Femur (tissue), 1 donor: Measurements from ENCODE around the gene MOK.
A peak's percentile ranks its signal among the peaks of the same experiment; 100 is the strongest.
"Not testable (repeated sequence)": the region's sequence is repeated elsewhere in the genome, so short reads cannot be mapped to it uniquely, and the experiment has no call there.

Experiments
- DNase-seq: peaks from one replicate; pipeline ENCODE4 v3.0.0-alpha.2; 2017

MOK gene

DNA sequence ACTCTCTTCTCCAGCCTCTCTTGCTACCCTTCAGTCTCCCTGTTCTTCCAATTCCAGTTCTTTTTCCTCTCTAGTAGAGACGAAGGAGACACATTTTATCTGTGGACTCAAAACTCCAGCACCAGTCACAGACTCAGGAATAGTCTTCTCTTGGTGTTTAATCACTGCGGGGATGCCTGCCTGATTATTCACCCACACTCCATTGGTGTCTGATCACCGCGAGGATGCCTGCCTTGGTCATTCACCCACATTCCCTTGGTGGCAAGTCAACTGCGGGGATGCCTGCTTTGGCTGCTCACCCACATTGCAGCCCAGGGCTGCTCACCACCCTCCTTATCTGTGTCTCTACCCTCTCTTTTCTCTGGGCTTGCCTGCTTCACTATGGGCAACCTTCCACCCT, 64.5 kb downstream of the MOK start:
- DNase-seq, result not testable (repeated sequence)

GRCh38 chr14:102239231-102239630, 65.7 kb downstream of the MOK start:
- no peak for DNase-seq

DNA sequence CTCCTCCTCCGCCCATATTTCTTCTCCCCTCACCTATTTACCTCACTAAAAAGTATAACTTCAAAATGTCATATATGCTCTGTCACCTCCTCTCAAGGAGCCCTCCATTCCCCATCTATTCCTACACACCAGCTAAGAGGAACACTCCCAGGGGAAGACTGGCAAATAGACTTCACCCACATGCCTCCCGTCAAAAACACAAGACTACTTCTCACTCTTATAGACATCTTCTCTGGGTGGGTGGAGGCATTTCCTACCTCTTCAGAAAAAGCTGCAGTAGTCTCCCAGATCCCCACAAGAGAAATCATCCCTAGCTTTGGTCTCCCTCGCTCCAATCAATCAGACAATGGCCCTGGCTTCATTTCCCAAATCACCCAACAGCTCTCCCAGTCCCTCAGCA, 66.2 kb downstream of the MOK start:
- no peak for DNase-seq

GRCh38 chr14:102238131-102238530, 66.8 kb downstream of the MOK start:
- no peak for DNase-seq

DNA sequence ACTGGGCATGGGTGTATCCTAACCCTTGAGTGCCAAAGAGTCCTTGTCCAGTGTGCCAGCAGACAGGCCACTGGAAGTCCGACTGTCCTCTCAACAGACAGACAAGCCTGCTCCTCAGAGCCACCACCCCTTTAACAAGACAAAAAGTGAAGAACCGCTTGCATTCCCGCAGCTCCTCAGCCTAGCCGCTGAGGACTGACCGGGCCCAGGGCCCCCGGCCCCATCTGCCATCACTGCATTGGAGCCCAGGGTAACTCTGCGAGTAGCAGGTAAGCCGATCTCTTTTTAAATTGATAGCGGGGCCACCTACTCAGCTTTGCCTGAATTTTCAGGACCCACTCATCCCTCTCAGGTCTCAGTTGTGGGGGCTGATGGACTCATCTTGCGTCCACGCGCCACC, 68.9 kb downstream of the MOK start:
- DNase-seq, result no peak

GRCh38 chr14:102235275-102235897, 69.6 kb downstream of the MOK start:
- DNase-seq, result peak; percentile 86

- no peak for DNase-seq
Observed at GRCh38 chr14:102234331-102235264, 70.4 kb downstream of the MOK start.

- no peak for DNase-seq
Observed at GRCh38 chr14:102233081-102233480, 71.9 kb downstream of the MOK start.

DNA sequence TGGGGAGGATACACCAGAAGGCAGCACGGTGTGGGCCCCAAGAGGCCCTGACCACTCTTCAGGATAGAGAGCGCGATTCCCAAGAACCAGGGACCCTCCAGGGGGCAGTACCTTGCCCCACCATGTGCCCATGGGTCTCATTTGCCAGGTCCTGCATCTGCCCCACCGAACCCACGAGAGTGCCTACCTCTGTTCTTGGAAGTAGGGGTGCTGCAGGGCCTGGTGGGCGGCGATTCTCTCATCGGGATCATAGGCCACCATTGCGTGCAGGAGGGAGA, 72.7 kb downstream of the MOK start:
- DNase-seq, result no peak

DNA sequence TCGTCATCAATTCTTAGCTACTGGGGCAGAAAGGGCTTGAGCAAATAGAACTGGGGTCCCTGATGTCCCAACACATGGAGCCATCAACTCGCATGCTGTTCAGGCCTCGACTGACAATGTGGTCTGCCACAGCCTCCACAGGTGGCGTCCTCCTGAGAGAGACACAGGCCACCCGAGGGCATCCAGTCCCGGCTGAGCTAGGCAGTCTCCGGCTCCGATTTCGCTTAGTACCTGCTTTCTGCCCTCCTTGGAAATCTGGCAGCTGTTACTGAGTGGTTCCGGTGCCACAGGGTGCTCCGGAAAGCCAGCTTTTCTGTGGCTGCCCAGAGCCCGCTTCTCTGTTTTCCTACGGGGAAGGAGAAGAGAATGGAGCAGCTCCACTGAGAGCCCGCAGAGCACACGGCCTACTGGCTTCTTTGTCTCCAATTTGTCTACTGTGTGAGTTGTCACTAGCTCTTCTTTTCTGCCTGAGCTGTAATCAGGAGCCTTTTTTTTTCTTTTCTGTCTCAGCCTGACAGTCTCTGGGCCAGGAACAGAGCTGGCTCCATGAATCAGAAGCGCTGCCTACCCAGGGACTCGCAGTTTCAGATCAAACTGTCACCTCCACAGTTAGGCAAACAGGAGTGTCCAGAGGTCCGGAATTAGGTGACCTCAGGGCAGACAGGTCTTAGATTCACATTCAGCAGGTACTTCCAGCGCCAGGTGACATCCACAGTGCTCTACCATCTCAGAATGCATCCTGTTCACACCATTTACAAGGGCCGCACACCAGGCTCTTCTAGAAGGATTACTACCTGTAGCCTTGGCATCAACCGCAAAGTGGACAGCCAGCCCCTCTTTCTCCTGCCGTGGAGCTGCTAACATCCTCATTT, 73.3 kb downstream of the MOK start:
- DNase-seq, result no peak

- no peak for DNase-seq
Observed at GRCh38 chr14:102230481-102231210, 74.3 kb downstream of the MOK start.

- DNase-seq, result no peak
Observed at GRCh38 chr14:102229739-102230092, 75.2 kb downstream of the MOK start.

- DNase-seq, result no peak
Observed at GRCh38 chr14:102229071-102229738, 75.8 kb downstream of the MOK start.

DNA sequence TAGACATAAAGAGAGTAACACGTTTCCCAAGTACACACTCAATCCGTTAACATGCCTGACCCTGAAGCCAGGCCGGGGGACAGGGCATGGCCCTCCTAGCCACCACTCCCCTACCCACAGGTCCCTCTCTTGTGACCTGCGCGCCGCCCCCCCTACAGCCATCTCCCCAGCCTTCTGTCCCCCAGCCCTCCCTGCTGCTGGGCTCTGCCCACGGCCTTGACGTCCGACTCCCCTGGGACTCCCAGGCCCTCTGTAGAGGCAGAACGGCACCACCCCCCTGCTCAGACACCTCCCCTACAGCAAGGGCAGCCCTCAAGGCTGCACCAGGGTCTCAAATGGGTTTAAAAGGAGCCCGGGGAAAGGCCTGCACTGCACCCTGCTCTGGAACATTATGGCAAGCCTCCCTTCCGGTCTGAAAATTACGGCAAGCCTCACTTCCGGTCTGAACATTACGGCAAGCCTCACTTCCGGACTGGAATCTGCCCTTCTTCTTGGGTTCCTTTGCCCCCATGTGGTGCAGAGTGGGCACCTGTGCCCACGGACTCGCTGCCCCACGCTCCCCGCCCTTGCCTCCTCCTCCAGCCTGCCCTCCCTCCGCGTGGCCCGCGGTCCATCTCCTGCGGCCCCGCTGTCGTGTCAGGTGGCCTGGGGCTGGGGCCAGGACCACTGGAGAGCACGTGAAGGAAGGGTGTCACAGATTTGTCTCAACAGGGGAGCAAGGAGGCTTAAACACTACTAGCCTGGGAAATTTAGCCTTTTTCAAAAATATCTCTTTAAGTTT, 77.6 kb downstream of the MOK start:
- no peak for DNase-seq

DNA sequence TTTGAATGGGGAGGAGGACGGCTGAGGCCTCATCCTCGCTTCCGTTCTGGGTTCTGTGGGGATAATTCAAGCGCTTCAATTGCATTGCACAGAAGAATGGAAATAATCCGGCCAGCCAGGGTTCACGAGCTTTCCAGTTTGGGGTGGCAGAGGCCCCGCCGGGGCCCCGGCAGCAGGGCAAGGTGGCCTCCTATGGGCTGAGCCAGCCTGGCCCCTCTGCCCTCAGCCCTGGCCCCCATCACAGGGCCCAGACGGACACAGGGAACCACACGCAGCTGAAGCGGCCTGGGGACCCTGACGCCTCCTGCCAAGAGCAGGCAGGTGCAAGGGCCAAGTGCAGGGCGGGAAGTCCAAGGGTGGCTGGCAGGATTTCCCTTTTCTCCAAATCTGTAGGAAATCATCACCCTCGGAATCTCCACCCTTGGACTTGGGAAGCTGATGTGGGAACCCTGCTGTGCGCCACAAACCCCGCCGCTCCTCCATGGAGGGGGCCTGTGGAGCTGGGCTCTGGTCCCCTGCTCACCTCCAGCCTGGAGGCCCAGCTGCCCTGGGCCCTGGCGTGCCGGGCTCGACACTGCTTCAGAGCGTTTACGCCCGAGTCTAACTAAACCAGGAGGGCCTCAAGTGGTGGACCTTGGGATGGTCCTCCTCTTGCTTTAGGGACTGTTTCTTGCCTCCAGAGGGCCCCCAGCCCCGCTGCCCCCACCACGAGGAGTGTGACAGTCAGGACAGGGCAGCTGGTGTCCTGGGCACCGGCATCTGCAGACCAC, 78.4 kb downstream of the MOK start:
- no peak for DNase-seq

DNA sequence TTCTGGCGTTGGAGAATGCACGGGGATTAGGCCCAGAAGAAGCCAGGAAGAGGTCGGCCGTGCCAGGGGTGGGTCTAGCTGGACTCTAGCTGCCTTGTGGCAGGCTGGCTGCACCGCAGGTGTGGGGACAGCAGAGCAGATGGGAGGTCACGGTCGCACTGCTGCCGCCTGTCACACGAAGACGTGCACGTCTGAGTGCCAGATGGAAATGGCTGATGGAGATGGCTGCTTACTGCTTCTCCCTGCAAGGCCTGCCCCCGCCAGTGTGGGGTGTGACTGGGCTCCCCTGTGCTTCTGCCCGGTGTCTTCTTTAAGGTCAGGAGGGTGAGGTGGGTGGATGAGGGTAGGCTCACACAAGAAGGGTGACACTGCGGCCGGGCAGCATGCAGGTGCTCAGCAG, 79.0 kb downstream of the MOK start:
- no peak for DNase-seq

DNA sequence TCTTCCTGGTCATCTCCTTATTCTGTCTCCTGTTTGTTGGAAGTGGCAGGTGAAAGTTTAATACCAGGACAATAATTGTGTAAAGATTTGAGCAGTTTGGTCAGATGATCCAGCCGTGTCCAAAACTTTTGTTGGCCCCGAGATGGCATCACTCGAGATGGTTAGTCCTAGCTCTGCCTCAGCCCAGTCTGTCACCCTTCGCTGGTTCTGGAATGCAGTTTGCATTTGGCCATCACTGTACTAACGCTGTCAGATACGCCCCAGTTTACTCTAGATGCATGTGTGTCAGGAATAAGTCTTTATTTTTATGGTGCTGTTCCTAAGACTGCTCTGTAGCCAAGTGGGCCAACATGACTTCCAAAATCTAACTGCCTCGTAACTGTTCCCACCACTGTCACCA, 79.6 kb downstream of the MOK start:
- no peak for DNase-seq

DNA sequence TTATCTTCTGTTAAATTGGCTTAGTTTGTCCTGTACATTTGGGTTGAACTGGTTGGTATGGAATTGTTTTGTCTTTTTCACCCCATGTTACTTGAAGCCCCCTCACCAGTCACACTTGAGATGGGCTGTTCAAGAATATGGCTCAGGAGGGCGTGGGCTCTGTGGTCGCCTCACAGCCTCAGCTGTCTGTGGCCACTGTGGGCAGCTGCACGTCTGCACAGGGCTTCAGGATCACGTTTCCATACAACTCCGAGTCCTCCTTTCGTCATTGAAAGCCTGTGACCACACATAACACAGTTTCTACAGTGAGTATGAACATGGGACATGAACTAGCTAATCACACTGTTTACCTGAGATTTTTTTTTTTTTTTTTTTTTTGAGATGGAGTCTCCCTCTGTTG, 81.3 kb downstream of the MOK start:
- no peak for DNase-seq

DNA sequence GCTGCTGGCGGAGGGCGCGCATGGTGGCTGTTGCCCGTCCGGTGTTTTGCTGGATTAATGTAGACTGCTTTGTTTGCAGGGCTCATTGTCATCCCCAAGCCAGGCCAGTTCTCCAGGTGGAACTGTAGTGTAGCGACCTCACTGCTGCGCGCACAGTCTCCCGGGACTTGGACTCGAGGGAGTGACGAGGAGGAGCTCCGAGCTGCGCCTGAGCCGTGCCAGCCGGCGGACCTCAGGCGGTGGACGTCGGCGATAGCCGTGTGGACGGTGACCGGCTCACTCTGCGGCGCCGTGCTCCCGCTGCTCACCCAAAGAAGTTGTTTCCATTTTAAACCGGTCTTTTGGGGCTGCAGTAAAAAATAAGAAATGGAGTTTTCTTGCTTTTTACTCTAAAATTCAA, 82.2 kb downstream of the MOK start:
- DNase-seq, result no peak

DNA sequence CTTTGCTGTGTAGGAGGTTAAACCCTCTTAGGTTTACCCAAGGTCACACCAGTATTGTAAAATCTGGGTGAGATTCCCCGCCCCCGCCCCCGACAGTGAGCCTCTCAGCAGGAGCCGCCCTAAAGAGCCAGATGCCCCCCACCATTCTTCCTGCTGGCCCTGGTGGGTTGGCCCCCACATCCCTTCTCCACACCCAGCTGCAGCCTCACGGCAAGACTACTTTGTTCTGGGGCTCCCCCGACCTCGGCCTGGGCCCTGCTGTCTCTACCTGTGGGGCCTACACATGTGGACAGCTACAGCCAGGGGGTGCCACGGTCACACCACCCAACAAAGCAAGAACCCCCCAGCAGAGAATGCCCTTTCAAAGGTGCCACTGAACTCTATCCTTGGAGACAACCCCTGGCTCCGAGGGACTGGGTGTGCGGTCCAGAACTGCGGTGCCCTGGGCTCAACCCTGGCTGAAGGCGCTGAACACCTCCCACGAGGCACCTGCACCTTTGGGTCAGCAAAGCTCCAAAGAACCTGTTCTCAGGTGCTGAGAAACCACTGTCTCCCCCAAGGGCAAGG, 82.9 kb downstream of the MOK start:
- no peak for DNase-seq

DNA sequence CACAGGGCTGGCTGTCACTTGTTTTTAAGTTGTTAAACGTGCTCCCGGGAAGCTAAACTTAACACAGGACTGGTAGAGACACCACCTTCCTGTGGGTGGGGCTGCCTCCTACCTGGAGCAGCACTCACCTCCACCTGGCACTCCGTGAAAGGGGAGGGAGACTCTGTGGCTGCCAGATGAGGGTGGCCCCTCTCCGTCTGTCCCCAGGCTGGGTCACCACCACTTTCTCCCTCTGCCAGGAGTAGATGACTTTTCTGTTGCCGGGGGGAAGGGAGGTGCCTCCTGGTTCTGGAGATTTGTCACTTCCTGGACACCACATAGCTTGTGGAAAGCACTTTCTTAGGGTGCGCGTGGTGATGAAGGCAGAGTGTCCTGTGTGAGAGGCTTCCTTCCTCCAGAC, 83.9 kb downstream of the MOK start:
- no peak for DNase-seq
